Uterus (tissue), 2 donors: Measurements from ENCODE around the gene PRDM2.

ENCODE experiments used
- CTCF ChIP-seq, 4 experiments: fragments of 200-600 bp in 2 of 4; fragments of 450-650 bp in 2 of 4; sonication (generic) in 2 of 4; IDR thresholded peaks; one replicate each; pipeline ENCODE4 v1.5.1; 2016 to 2019; ENCODE audit warnings: antibody characterized with exemption in 4 of 4, mild to moderate bottlenecking in 2 of 4, moderate library complexity in 1 of 4
- POLR2A ChIP-seq, 2 donors: fragments of 450-650 bp; IDR thresholded peaks; one replicate each; pipeline ENCODE4 v1.6.1; 2016; ENCODE audit warnings: antibody characterized with exemption in 2 of 2, mild to moderate bottlenecking in 1 of 2, moderate library complexity in 1 of 2

GRCh38 chr1:13826009-13826408, 126.0 kb downstream of the PRDM2 start:
- no peak for TF ChIP-seq CTCF (IDR thresholded peaks at IDR 0.05)
- TF ChIP-seq POLR2A (IDR thresholded peaks at IDR 0.05) = no peak
